ENCODE data around the gene KLF9. TPM values are rescaled to one million over a fixed set of nuclear protein-coding genes. Genes with fewer than 3 reads are reported as not detected.

Gene KLF9
- total and polyA plus RNA-seq, 2 donors (not counting 1 experiment from before 2014, with no cell fraction given) = 27.0 to 27.6 TPM

GRCh38 chr9:70415041-70415440 is 584 bp upstream of the KLF9 start:
- DNase-seq (ENCODE audit: low read depth in 2 of 2) = no peak
- H3K4me1 ChIP-seq (ENCODE audit: control insufficient read depth, extremely low read depth, insufficient read depth, low read length) = peaks cover 13% of the 10 kb centered on the region
- H3K9ac ChIP-seq (ENCODE audit: insufficient read depth, low read length) = peak overlapping the region; percentile 100
- peaks cover 20% of the 10 kb centered on the region for H3K79me2 ChIP-seq (ENCODE audit: control insufficient read depth, insufficient read depth, low read length)
- H3K4me3 ChIP-seq (replicated peaks in 1 of 4; ENCODE audit: control extremely low read depth in 1 of 4, insufficient read depth in 1 of 4, low read depth in 3 of 4, low read length in 4 of 4) = peak overlapping the region; percentile 22 to 96 (median 64)
- no peaks in the 10 kb centered on the region for H4K20me1 ChIP-seq (ENCODE audit: control insufficient read depth, extremely low read depth, insufficient read depth, low read length)
- no peaks in the 10 kb centered on the region for H3K27me3 ChIP-seq (ENCODE audit: control insufficient read depth, insufficient read depth, low read length)
- TF ChIP-seq EZH2 (IDR thresholded peaks at IDR 0.05; ENCODE audit: low read length, missing control alignments) = no peak
- TF ChIP-seq CTCF (conservative IDR thresholded peaks at IDR 0.05 in 1 of 2, IDR thresholded peaks at IDR 0.05 in 1 of 2; ENCODE audit: low read depth in 1 of 2, low read length in 2 of 2) = no peak
- no peaks in the 10 kb centered on the region for H3K36me3 ChIP-seq (ENCODE audit: control insufficient read depth, insufficient read depth, low read length)
- H3K4me2 ChIP-seq (ENCODE audit: extremely low read depth, insufficient read depth, low read length) = peak overlapping the region; percentile 75
- H3K9me3 ChIP-seq (ENCODE audit: control insufficient read depth, insufficient read depth, low read depth, low read length) = no peaks in the 10 kb centered on the region
- H3K27ac ChIP-seq (ENCODE audit: insufficient read depth, low read length) = peak overlapping the region; percentile 99
- H2AFZ ChIP-seq (ENCODE audit: low read length) = no peak overlapping the region

GRCh38 chr9:70413464-70413798 is 1.0 kb downstream of the KLF9 start:
- no peak for TF ChIP-seq CTCF (conservative IDR thresholded peaks at IDR 0.05 in 1 of 2, IDR thresholded peaks at IDR 0.05 in 1 of 2; ENCODE audit: low read depth in 1 of 2, low read length in 2 of 2)
- no peak for TF ChIP-seq EZH2 (IDR thresholded peaks at IDR 0.05; ENCODE audit: low read length, missing control alignments)
- Histone ChIP-seq H4K20me1 (ENCODE audit: control insufficient read depth, extremely low read depth, insufficient read depth, low read length) (no peaks in the 10 kb centered on the region), H3K4me1 (ENCODE audit: control insufficient read depth, extremely low read depth, insufficient read depth, low read length) (peaks cover 18% of the 10 kb centered on the region), H3K27ac (ENCODE audit: insufficient read depth, low read length) (peak overlapping the region; percentile 99), H3K79me2 (ENCODE audit: control insufficient read depth, insufficient read depth, low read length) (peaks cover 33% of the 10 kb centered on the region), H3K4me3 (replicated peaks in 1 of 4; ENCODE audit: control extremely low read depth in 1 of 4, insufficient read depth in 1 of 4, low read depth in 3 of 4, low read length in 4 of 4) (peak overlapping the region; percentile 64 to 97 (median 90)), H3K9ac (ENCODE audit: insufficient read depth, low read length) (peak overlapping the region; percentile 100), H3K27me3 (ENCODE audit: control insufficient read depth, insufficient read depth, low read length) (no peaks in the 10 kb centered on the region), H3K9me3 (ENCODE audit: control insufficient read depth, insufficient read depth, low read depth, low read length) (no peaks in the 10 kb centered on the region), H3K36me3 (ENCODE audit: control insufficient read depth, insufficient read depth, low read length) (no peaks in the 10 kb centered on the region), H2AFZ (ENCODE audit: low read length) (no peak overlapping the region), H3K4me2 (ENCODE audit: extremely low read depth, insufficient read depth, low read length) (peak overlapping the region; percentile 85)
- no peak for DNase-seq (ENCODE audit: low read depth in 2 of 2)

- DNase-seq (ENCODE audit: low read depth in 2 of 2) = peak; percentile 81 to 82
- H3K36me3 ChIP-seq (ENCODE audit: control insufficient read depth, insufficient read depth, low read length) = peaks cover 2% of the 10 kb centered on the region
- H2AFZ ChIP-seq (ENCODE audit: low read length) = peak overlapping the region; percentile 18
- no peaks in the 10 kb centered on the region for H4K20me1 ChIP-seq (ENCODE audit: control insufficient read depth, extremely low read depth, insufficient read depth, low read length)
- H3K79me2 ChIP-seq (ENCODE audit: control insufficient read depth, insufficient read depth, low read length) = peaks cover 38% of the 10 kb centered on the region
- H3K9ac ChIP-seq (ENCODE audit: insufficient read depth, low read length) = peak overlapping the region; percentile 100
- TF ChIP-seq CTCF (conservative IDR thresholded peaks at IDR 0.05 in 1 of 2, IDR thresholded peaks at IDR 0.05 in 1 of 2; ENCODE audit: low read depth in 1 of 2, low read length in 2 of 2) (no peak), EZH2 (IDR thresholded peaks at IDR 0.05; ENCODE audit: low read length, missing control alignments) (no peak)
- no peaks in the 10 kb centered on the region for H3K27me3 ChIP-seq (ENCODE audit: control insufficient read depth, insufficient read depth, low read length)
- peak overlapping the region; percentile 64 to 97 (median 96) for H3K4me3 ChIP-seq (replicated peaks in 1 of 4; ENCODE audit: control extremely low read depth in 1 of 4, insufficient read depth in 1 of 4, low read depth in 3 of 4, low read length in 4 of 4)
- H3K4me2 ChIP-seq (ENCODE audit: extremely low read depth, insufficient read depth, low read length) = peak overlapping the region; percentile 49
- H3K9me3 ChIP-seq (ENCODE audit: control insufficient read depth, insufficient read depth, low read depth, low read length) = no peaks in the 10 kb centered on the region
- H3K27ac ChIP-seq (ENCODE audit: insufficient read depth, low read length) = peak overlapping the region; percentile 99
- H3K4me1 ChIP-seq (ENCODE audit: control insufficient read depth, extremely low read depth, insufficient read depth, low read length) = peaks cover 14% of the 10 kb centered on the region
Measured at GRCh38 chr9:70412832-70413463, 1.5 kb downstream of the KLF9 start.

Measured in fibroblast of lung (primary cell).